GM18519 (cell line): Measurements from ENCODE around the gene GAP43.
"Not testable (repeated sequence)": the region's sequence is repeated elsewhere in the genome, so short reads cannot be mapped to it uniquely, and the experiment has no call there.

ENCODE experiments used
- ATAC-seq: cut with Tn5 transposase; IDR thresholded peaks from one replicate; pipeline ENCODE4 v1.9.1; 2021; ENCODE audit warnings: mild to moderate bottlenecking, moderate library complexity; ENCODE audit not compliant: unreplicated experiment, low FRiP score

The GAP43 gene

GRCh38 chr3:115695090-115695489 is 71.8 kb downstream of the GAP43 start:
- ATAC-seq, result no peak

GRCh38 chr3:115697263-115698053 is 74.1 kb downstream of the GAP43 start:
- no peak for ATAC-seq

- no peak for ATAC-seq
Measured at GRCh38 chr3:115698851-115699591, 75.7 kb downstream of the GAP43 start.

GRCh38 chr3:115699706-115700105 is 76.4 kb downstream of the GAP43 start:
- ATAC-seq, result no peak

GRCh38 chr3:115702598-115702997 is 79.3 kb downstream of the GAP43 start:
- no peak for ATAC-seq

- no peak for ATAC-seq
Measured at GRCh38 chr3:115704661-115705338, 81.5 kb downstream of the GAP43 start.

- ATAC-seq, result no peak
Measured at GRCh38 chr3:115706311-115706829, 83.1 kb downstream of the GAP43 start.

- no peak for ATAC-seq
Measured at GRCh38 chr3:115708540-115708939, 85.2 kb downstream of the GAP43 start.

- no peak for ATAC-seq
Measured at GRCh38 chr3:115709093-115709492, 85.8 kb downstream of the GAP43 start.

GRCh38 chr3:115709931-115710330 is 86.6 kb downstream of the GAP43 start:
- no peak for ATAC-seq

- ATAC-seq, result no peak
Measured at GRCh38 chr3:115710799-115711198, 87.5 kb downstream of the GAP43 start.

- no peak for ATAC-seq
Measured at GRCh38 chr3:115712871-115713270, 89.6 kb downstream of the GAP43 start.

- no peak for ATAC-seq
Measured at GRCh38 chr3:115713284-115713683, 90.0 kb downstream of the GAP43 start.

GRCh38 chr3:115715241-115715745 is 92.0 kb downstream of the GAP43 start:
- no peak for ATAC-seq

- no peak for ATAC-seq
Measured at GRCh38 chr3:115720983-115721382, 97.7 kb downstream of the GAP43 start.

GRCh38 chr3:115725800-115726199 is 102.5 kb downstream of the GAP43 start:
- no peak for ATAC-seq

GRCh38 chr3:115727135-115727534 is 103.8 kb downstream of the GAP43 start:
- ATAC-seq, result no peak

GRCh38 chr3:115728013-115728412 is 104.7 kb downstream of the GAP43 start:
- ATAC-seq, result no peak

- not testable (repeated sequence) for ATAC-seq
Measured at GRCh38 chr3:115736341-115736740, 113.0 kb downstream of the GAP43 start.

GRCh38 chr3:115741650-115742049 is 118.3 kb downstream of the GAP43 start:
- no peak for ATAC-seq

GRCh38 chr3:115744516-115744915 is 121.2 kb downstream of the GAP43 start:
- not testable (repeated sequence) for ATAC-seq
